ENCODE results near the gene CYP2U1. TPM values are rescaled to one million over a fixed set of nuclear protein-coding genes. Genes with fewer than 3 reads are reported as not detected.

Gene CYP2U1
- total and polyA plus RNA-seq, 2 donors (not counting 1 experiment from before 2014, with no cell fraction given), result 15.5 to 24.3 TPM

DNA sequence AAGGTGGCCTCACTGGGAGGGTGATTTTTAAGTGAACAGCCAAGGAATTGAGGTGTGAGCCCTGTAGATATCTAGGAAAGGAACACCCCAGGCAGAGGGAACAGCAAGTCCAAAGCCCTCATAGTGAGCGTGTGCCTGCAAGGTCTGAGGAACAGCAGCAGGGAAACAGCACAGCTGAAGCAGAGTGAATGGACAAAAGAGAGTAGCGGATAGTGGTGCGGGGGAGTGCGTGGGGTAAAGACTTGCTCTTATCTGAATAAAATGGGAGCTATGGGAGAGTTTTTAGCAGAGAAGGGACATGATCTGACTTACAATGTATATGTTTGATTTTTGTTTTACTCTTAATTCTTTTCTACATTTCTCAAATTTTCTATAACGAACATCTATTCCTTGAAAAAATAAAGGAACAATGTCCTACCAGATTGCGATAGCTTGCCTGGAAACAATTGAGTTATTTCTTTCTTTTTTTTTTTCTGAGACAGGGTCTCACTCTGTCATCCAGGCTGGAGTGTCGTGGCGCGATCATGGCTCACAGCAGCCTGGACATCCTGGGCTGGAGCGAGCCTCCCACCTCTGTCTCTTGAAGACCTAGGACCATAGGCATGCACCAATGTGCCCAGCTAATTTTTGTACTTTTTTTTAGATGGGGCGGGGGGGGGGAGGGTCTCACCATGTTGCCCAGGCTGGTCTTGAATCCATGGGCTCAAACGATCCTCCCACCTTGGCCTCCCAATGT, 38.9 kb downstream of the CYP2U1 start:
- Histone ChIP-seq H3K27ac (ENCODE audit: insufficient read depth, low read length) (no peak overlapping the region), H3K4me3 (replicated peaks in 1 of 4; ENCODE audit: control extremely low read depth in 1 of 4, insufficient read depth in 1 of 4, low read depth in 3 of 4, low read length in 4 of 4) (no peak overlapping the region), H3K79me2 (ENCODE audit: control insufficient read depth, insufficient read depth, low read length) (no peaks in the 10 kb centered on the region), H2AFZ (ENCODE audit: low read length) (no peak overlapping the region), H3K4me1 (ENCODE audit: control insufficient read depth, extremely low read depth, insufficient read depth, low read length) (no peaks in the 10 kb centered on the region), H3K4me2 (ENCODE audit: extremely low read depth, insufficient read depth, low read length) (no peak overlapping the region), H3K27me3 (ENCODE audit: control insufficient read depth, insufficient read depth, low read length) (no peaks in the 10 kb centered on the region), H4K20me1 (ENCODE audit: control insufficient read depth, extremely low read depth, insufficient read depth, low read length) (no peaks in the 10 kb centered on the region), H3K9me3 (ENCODE audit: control insufficient read depth, insufficient read depth, low read depth, low read length) (no peaks in the 10 kb centered on the region), H3K9ac (ENCODE audit: insufficient read depth, low read length) (no peak overlapping the region), H3K36me3 (ENCODE audit: control insufficient read depth, insufficient read depth, low read length) (no peaks in the 10 kb centered on the region)
- no peak for DNase-seq (ENCODE audit: low read depth in 2 of 2)
- TF ChIP-seq CTCF (conservative IDR thresholded peaks at IDR 0.05 in 1 of 2, IDR thresholded peaks at IDR 0.05 in 1 of 2; ENCODE audit: low read depth in 1 of 2, low read length in 2 of 2), result no peak
- TF ChIP-seq EZH2 (IDR thresholded peaks at IDR 0.05; ENCODE audit: low read length, missing control alignments), result no peak

GRCh38 chr4:107972605-107973004, 41.3 kb downstream of the CYP2U1 start:
- no peaks in the 10 kb centered on the region for H3K36me3 ChIP-seq (ENCODE audit: control insufficient read depth, insufficient read depth, low read length)
- H3K9me3 ChIP-seq (ENCODE audit: control insufficient read depth, insufficient read depth, low read depth, low read length), result no peaks in the 10 kb centered on the region
- H4K20me1 ChIP-seq (ENCODE audit: control insufficient read depth, extremely low read depth, insufficient read depth, low read length), result no peaks in the 10 kb centered on the region
- H3K79me2 ChIP-seq (ENCODE audit: control insufficient read depth, insufficient read depth, low read length), result no peaks in the 10 kb centered on the region
- no peak overlapping the region for H3K9ac ChIP-seq (ENCODE audit: insufficient read depth, low read length)
- no peak overlapping the region for H3K27ac ChIP-seq (ENCODE audit: insufficient read depth, low read length)
- no peaks in the 10 kb centered on the region for H3K4me1 ChIP-seq (ENCODE audit: control insufficient read depth, extremely low read depth, insufficient read depth, low read length)
- H3K4me2 ChIP-seq (ENCODE audit: extremely low read depth, insufficient read depth, low read length), result no peak overlapping the region
- TF ChIP-seq CTCF (conservative IDR thresholded peaks at IDR 0.05 in 1 of 2, IDR thresholded peaks at IDR 0.05 in 1 of 2; ENCODE audit: low read depth in 1 of 2, low read length in 2 of 2) (no peak), EZH2 (IDR thresholded peaks at IDR 0.05; ENCODE audit: low read length, missing control alignments) (no peak)
- H2AFZ ChIP-seq (ENCODE audit: low read length), result no peak overlapping the region
- H3K4me3 ChIP-seq (replicated peaks in 1 of 4; ENCODE audit: control extremely low read depth in 1 of 4, insufficient read depth in 1 of 4, low read depth in 3 of 4, low read length in 4 of 4), result no peak overlapping the region
- no peaks in the 10 kb centered on the region for H3K27me3 ChIP-seq (ENCODE audit: control insufficient read depth, insufficient read depth, low read length)
- DNase-seq (ENCODE audit: low read depth in 2 of 2), result no peak

GRCh38 chr4:107974523-107974922, 43.2 kb downstream of the CYP2U1 start:
- H4K20me1 ChIP-seq (ENCODE audit: control insufficient read depth, extremely low read depth, insufficient read depth, low read length), result no peaks in the 10 kb centered on the region
- no peaks in the 10 kb centered on the region for H3K79me2 ChIP-seq (ENCODE audit: control insufficient read depth, insufficient read depth, low read length)
- DNase-seq (ENCODE audit: low read depth in 2 of 2), result no peak
- H3K27ac ChIP-seq (ENCODE audit: insufficient read depth, low read length), result no peak overlapping the region
- H2AFZ ChIP-seq (ENCODE audit: low read length), result no peak overlapping the region
- no peaks in the 10 kb centered on the region for H3K36me3 ChIP-seq (ENCODE audit: control insufficient read depth, insufficient read depth, low read length)
- no peaks in the 10 kb centered on the region for H3K9me3 ChIP-seq (ENCODE audit: control insufficient read depth, insufficient read depth, low read depth, low read length)
- H3K4me1 ChIP-seq (ENCODE audit: control insufficient read depth, extremely low read depth, insufficient read depth, low read length), result no peaks in the 10 kb centered on the region
- no peak overlapping the region for H3K4me3 ChIP-seq (replicated peaks in 1 of 4; ENCODE audit: control extremely low read depth in 1 of 4, insufficient read depth in 1 of 4, low read depth in 3 of 4, low read length in 4 of 4)
- TF ChIP-seq EZH2 (IDR thresholded peaks at IDR 0.05; ENCODE audit: low read length, missing control alignments) (no peak), CTCF (conservative IDR thresholded peaks at IDR 0.05 in 1 of 2, IDR thresholded peaks at IDR 0.05 in 1 of 2; ENCODE audit: low read depth in 1 of 2, low read length in 2 of 2) (no peak)
- H3K27me3 ChIP-seq (ENCODE audit: control insufficient read depth, insufficient read depth, low read length), result no peaks in the 10 kb centered on the region
- no peak overlapping the region for H3K9ac ChIP-seq (ENCODE audit: insufficient read depth, low read length)
- no peak overlapping the region for H3K4me2 ChIP-seq (ENCODE audit: extremely low read depth, insufficient read depth, low read length)

Measured in fibroblast of lung (primary cell).